ENCODE results near the gene ARHGAP15.

ARHGAP15 gene

GRCh38 chr2:143519521-143519920 lies 390.3 kb downstream of the ARHGAP15 start:
- no peaks in the 10 kb centered on the region for H3K9me3 ChIP-seq (ENCODE audit: severe bottlenecking)
- TF ChIP-seq CTCF (IDR thresholded peaks at IDR 0.05; ENCODE audit: low read depth, low read length) = no peak
- no peak overlapping the region for H3K27ac ChIP-seq
- no peak overlapping the region for H3K4me3 ChIP-seq (ENCODE audit: low read depth, low read length)
- DNase-seq = no peak
- H3K27me3 ChIP-seq (ENCODE audit: insufficient read depth, low read depth, severe bottlenecking) = no peaks in the 10 kb centered on the region
- no peaks in the 10 kb centered on the region for H3K36me3 ChIP-seq

GRCh38 chr2:143521396-143521795 lies 392.2 kb downstream of the ARHGAP15 start:
- Histone ChIP-seq H3K36me3 (no peaks in the 10 kb centered on the region), H3K27me3 (ENCODE audit: insufficient read depth, low read depth, severe bottlenecking) (no peaks in the 10 kb centered on the region), H3K9me3 (ENCODE audit: severe bottlenecking) (no peaks in the 10 kb centered on the region), H3K27ac (no peak overlapping the region), H3K4me3 (ENCODE audit: low read depth, low read length) (no peak overlapping the region)
- no peak for TF ChIP-seq CTCF (IDR thresholded peaks at IDR 0.05; ENCODE audit: low read depth, low read length)
- no peak for DNase-seq

- TF ChIP-seq CTCF (IDR thresholded peaks at IDR 0.05; ENCODE audit: low read depth, low read length) = no peak
- Histone ChIP-seq H3K4me3 (ENCODE audit: low read depth, low read length) (no peak overlapping the region), H3K36me3 (no peaks in the 10 kb centered on the region), H3K27me3 (ENCODE audit: insufficient read depth, low read depth, severe bottlenecking) (no peaks in the 10 kb centered on the region), H3K9me3 (ENCODE audit: severe bottlenecking) (no peaks in the 10 kb centered on the region), H3K27ac (no peak overlapping the region)
- DNase-seq = no peak
These were observed 393.5 kb downstream of the ARHGAP15 start for GRCh38 chr2:143522699-143523098.

- no peaks in the 10 kb centered on the region for H3K9me3 ChIP-seq (ENCODE audit: severe bottlenecking)
- TF ChIP-seq CTCF (IDR thresholded peaks at IDR 0.05; ENCODE audit: low read depth, low read length) = no peak
- no peak for DNase-seq
- H3K36me3 ChIP-seq = no peaks in the 10 kb centered on the region
- H3K27me3 ChIP-seq (ENCODE audit: insufficient read depth, low read depth, severe bottlenecking) = no peaks in the 10 kb centered on the region
- no peak overlapping the region for H3K27ac ChIP-seq
- H3K4me3 ChIP-seq (ENCODE audit: low read depth, low read length) = no peak overlapping the region
These were observed 394.9 kb downstream of the ARHGAP15 start for GRCh38 chr2:143524119-143524553.

- no peak for DNase-seq
- no peak overlapping the region for H3K27ac ChIP-seq
- no peaks in the 10 kb centered on the region for H3K36me3 ChIP-seq
- no peaks in the 10 kb centered on the region for H3K9me3 ChIP-seq (ENCODE audit: severe bottlenecking)
- TF ChIP-seq CTCF (IDR thresholded peaks at IDR 0.05; ENCODE audit: low read depth, low read length) = no peak
- no peak overlapping the region for H3K4me3 ChIP-seq (ENCODE audit: low read depth, low read length)
- H3K27me3 ChIP-seq (ENCODE audit: insufficient read depth, low read depth, severe bottlenecking) = no peaks in the 10 kb centered on the region
These were observed 395.6 kb downstream of the ARHGAP15 start for GRCh38 chr2:143524559-143525401.
